Chondrocyte (in vitro differentiated cells): ENCODE data around the gene F5. TPM values are rescaled to one million over a fixed set of nuclear protein-coding genes. Genes with fewer than 3 reads are reported as not detected.

Experiments used
- DNase-seq: peaks from one replicate; pipeline ENCODE4 v3.0.0; 2021; ENCODE audit warnings: mixed read lengths, low spot score
- H3K27ac Mint-ChIP-seq: one replicate; pipeline ENCODE4 v1.8.0; 2021; ENCODE audit warnings: mild to moderate bottlenecking, moderate library complexity, mixed read lengths; ENCODE audit not compliant: unreplicated experiment
- H3K27me3 Mint-ChIP-seq: 2 replicates; pipeline ENCODE4 v1.8.0; 2021; ENCODE audit warnings: low read depth, mixed read lengths
- H3K36me3 Mint-ChIP-seq: 2 replicates; pipeline ENCODE4 v1.8.0; 2021; ENCODE audit warnings: low read depth, mixed read lengths
- H3K4me1 Mint-ChIP-seq: 2 replicates; pipeline ENCODE4 v1.8.0; 2021; ENCODE audit warnings: low read depth, mild to moderate bottlenecking, mixed read lengths
- H3K4me3 Mint-ChIP-seq: one replicate; pipeline ENCODE4 v1.8.0; 2021; ENCODE audit warnings: mild to moderate bottlenecking, moderate library complexity, mixed read lengths; ENCODE audit not compliant: unreplicated experiment
- H3K9me3 Mint-ChIP-seq: 2 replicates; pipeline ENCODE4 v1.8.0; 2021; ENCODE audit warnings: low read depth, mixed read lengths
- total RNA-seq: library from RNA; stranded (reverse); gene quantifications from 3 replicates; pipeline ENCODE4 v1.2.1, GENCODE V29; 2021
- TF ChIP-seq, protein P1 (sequence below): fragments of 200-600 bp; sonication (generic); IDR thresholded peaks from 2 replicates; pipeline ENCODE4 v1.5.0; 2021; ENCODE audit warnings: antibody characterized with exemption, mild to moderate bottlenecking, moderate library complexity

Gene F5
- total RNA-seq, 1 donor from 2014 or later: not detected

DNA sequence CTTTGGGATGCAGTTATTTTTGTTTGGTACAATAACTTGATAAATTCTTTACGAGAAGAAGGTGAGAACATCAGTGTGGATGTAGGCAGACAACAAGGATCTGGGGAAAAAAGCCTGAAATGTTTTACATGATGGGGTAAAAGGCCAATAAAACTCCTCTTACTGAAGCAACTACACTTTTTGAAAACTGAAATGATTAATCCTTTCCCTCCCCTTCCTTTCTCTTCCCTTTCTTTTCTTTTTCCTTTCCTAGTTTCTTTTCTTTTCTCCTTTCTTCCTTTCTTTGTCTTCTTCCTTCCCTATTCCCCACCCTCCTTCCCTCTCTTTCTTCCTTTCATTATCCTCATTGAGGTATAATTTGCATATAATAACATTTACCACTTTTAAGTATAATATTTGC lies 24.6 kb downstream of the F5 start:
- no peak overlapping the region for H3K27ac Mint-ChIP-seq
- TF ChIP-seq, protein P1, sequence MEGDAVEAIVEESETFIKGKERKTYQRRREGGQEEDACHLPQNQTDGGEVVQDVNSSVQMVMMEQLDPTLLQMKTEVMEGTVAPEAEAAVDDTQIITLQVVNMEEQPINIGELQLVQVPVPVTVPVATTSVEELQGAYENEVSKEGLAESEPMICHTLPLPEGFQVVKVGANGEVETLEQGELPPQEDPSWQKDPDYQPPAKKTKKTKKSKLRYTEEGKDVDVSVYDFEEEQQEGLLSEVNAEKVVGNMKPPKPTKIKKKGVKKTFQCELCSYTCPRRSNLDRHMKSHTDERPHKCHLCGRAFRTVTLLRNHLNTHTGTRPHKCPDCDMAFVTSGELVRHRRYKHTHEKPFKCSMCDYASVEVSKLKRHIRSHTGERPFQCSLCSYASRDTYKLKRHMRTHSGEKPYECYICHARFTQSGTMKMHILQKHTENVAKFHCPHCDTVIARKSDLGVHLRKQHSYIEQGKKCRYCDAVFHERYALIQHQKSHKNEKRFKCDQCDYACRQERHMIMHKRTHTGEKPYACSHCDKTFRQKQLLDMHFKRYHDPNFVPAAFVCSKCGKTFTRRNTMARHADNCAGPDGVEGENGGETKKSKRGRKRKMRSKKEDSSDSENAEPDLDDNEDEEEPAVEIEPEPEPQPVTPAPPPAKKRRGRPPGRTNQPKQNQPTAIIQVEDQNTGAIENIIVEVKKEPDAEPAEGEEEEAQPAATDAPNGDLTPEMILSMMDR: no peak
- no peaks in the 10 kb centered on the region for H3K4me1 Mint-ChIP-seq
- peaks cover 15% of the 10 kb centered on the region for H3K9me3 Mint-ChIP-seq
- H3K27me3 Mint-ChIP-seq: peaks cover 40% of the 10 kb centered on the region
- no peak for DNase-seq
- H3K36me3 Mint-ChIP-seq: no peaks in the 10 kb centered on the region
- H3K4me3 Mint-ChIP-seq: no peak overlapping the region

DNA sequence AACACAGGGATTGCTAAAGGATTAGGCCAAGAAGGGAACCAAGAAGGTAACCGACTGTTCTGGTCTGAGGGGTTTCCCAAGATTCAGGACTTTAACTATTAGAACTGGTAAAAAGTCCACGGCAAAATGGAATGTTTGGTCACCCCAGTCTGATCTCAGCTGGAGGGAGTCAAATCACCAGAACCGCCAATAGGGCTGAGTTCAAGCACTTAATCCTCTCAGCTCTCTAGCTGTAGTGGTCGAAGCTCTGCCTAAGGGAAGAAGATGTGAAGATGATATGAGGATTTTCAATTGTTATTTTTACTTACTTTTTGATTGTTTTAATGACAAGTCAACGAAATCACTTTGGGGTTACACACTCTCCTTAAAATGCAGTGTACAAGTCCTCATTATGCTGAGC lies 29.1 kb downstream of the F5 start:
- Mint-ChIP-seq H3K27ac (no peak overlapping the region), H3K27me3 (peaks cover 41% of the 10 kb centered on the region), H3K4me1 (no peaks in the 10 kb centered on the region), H3K4me3 (no peak overlapping the region), H3K9me3 (no peaks in the 10 kb centered on the region), H3K36me3 (no peaks in the 10 kb centered on the region)
- TF ChIP-seq, protein P1: no peak
- DNase-seq: no peak

DNA sequence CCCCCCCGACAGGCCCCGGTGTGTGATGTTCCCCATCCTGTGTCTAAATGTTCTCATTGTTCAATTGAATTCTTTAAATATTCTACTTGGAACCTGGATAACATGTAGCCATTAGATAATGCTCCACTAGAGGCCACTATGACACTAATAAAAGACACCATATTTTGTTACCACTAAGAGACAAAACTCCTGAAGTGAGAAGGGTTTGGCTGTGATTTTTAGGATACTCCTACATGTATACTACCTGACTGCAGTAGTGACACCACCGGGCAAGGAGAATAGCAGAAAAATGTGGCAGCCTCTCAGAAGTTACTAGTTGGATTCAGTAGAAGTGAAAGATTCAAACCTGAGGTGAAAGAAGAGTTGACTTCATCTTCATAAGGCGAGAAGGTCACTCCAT lies 36.0 kb downstream of the F5 start:
- no peaks in the 10 kb centered on the region for H3K4me1 Mint-ChIP-seq
- DNase-seq: no peak
- no peak overlapping the region for H3K4me3 Mint-ChIP-seq
- TF ChIP-seq, protein P1: peak; percentile 79
- no peak overlapping the region for H3K27ac Mint-ChIP-seq
- H3K27me3 Mint-ChIP-seq: peaks cover 38% of the 10 kb centered on the region
- H3K36me3 Mint-ChIP-seq: no peaks in the 10 kb centered on the region
- H3K9me3 Mint-ChIP-seq: no peaks in the 10 kb centered on the region

DNA sequence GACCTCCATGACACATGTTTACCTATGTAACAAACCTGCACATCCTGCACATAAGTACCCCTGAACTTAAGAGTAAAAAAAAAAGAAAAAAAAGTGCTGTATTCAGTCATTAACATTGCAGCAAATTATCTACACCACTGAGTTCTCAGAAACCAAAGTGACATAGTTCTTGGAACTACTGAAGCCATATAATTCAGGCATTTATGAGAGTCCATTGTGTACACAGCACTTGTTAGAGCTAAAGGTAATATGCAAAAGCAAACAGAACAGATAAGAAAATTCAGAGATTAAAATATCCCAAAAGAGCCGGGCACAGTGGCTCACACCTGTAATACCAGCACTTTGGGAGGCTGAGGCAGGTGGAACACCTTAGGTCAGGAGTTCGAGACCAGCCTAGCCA lies 38.0 kb downstream of the F5 start:
- Mint-ChIP-seq H3K27me3 (peaks cover 40% of the 10 kb centered on the region), H3K27ac (no peak overlapping the region), H3K4me3 (no peak overlapping the region), H3K9me3 (no peaks in the 10 kb centered on the region), H3K4me1 (no peaks in the 10 kb centered on the region), H3K36me3 (no peaks in the 10 kb centered on the region)
- DNase-seq: no peak
- TF ChIP-seq, protein P1: no peak

DNA sequence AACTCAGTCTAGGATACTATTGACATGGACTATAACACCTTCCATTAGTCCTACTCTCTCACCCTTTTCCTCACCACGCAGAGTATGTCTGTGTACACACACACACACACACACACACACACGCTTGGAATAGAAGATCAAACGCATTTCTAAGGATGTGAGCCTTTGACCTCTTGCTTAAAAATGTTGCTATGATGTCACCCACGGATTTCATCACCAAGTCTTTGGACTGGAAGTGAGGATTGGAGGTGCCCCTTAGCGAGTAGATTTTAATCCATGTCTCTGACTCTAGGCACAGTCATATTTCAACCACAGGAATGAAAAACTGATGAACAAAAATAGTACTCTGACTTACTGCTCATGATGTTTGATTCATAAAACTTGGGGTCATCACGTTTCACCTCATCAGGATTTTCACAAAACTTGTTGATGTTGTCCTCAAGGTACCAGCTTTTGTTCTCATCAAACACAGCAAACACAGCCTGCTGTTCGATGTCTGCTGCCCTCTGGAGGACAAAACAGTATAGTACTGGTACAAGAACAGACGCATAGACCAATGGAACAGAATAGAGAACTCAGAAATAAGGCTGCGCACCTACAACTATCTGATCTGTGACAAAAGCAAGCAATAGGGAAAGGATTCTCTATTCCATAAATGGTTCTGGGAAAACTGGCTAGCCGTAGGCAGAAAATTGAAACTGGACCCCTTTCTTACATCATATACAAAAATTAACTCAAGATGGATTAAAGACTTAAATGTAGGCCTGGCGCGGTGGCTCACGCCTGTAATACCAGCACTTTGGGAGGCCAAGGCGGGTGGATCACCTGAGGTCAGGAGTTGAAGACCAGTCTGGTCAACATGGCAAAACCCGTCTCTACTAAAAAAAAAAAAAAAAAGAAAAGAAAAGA lies 39.9 kb downstream of the F5 start:
- Mint-ChIP-seq H3K9me3 (no peaks in the 10 kb centered on the region), H3K4me1 (no peaks in the 10 kb centered on the region), H3K36me3 (no peaks in the 10 kb centered on the region), H3K4me3 (no peak overlapping the region), H3K27ac (no peak overlapping the region), H3K27me3 (peaks cover 45% of the 10 kb centered on the region)
- DNase-seq: no peak
- TF ChIP-seq, protein P1: peak; percentile 89
